ENCODE results near the gene C17orf113.
"Not testable (repeated sequence)": the region's sequence is repeated elsewhere in the genome, so short reads cannot be mapped to it uniquely, and the experiment has no call there.

C17orf113 gene

GRCh38 chr17:42041619-42042018 is 8.8 kb downstream of the C17orf113 start:
- no peak for DNase-seq

- no peak for DNase-seq
Measured at GRCh38 chr17:42040818-42041217, 9.6 kb downstream of the C17orf113 start.

- no peak for DNase-seq
Measured at GRCh38 chr17:42039794-42040763, 10.3 kb downstream of the C17orf113 start.

GRCh38 chr17:42038221-42038973 is 12.0 kb downstream of the C17orf113 start:
- DNase-seq, result no peak

GRCh38 chr17:42034059-42034458 is 16.3 kb downstream of the C17orf113 start:
- DNase-seq, result no peak

GRCh38 chr17:42031584-42031983 is 18.8 kb downstream of the C17orf113 start:
- no peak for DNase-seq

- no peak for DNase-seq
Measured at GRCh38 chr17:42028791-42029127, 21.6 kb downstream of the C17orf113 start.

- no peak for DNase-seq
Measured at GRCh38 chr17:42027961-42028790, 22.2 kb downstream of the C17orf113 start.

- DNase-seq, result no peak
Measured at GRCh38 chr17:42027590-42027889, 22.9 kb downstream of the C17orf113 start.

- DNase-seq, result no peak
Measured at GRCh38 chr17:42026857-42027589, 23.4 kb downstream of the C17orf113 start.

GRCh38 chr17:42025936-42026335 is 24.5 kb downstream of the C17orf113 start:
- no peak for DNase-seq

- no peak for DNase-seq
Measured at GRCh38 chr17:42025191-42025579, 25.2 kb downstream of the C17orf113 start.

GRCh38 chr17:42023524-42024349 is 26.7 kb downstream of the C17orf113 start:
- no peak for DNase-seq

GRCh38 chr17:42020845-42021244 is 29.6 kb downstream of the C17orf113 start:
- DNase-seq, result not testable (repeated sequence)

- DNase-seq, result peak; percentile 85 to 93 (median 88)
Measured at GRCh38 chr17:42019509-42020404, 30.6 kb downstream of the C17orf113 start, which contains the start of gene NKIRAS2. TSS of gene NKIRAS2 (plus strand) at chr17:42020090. CDS start at chr17:42021578, 1,488 bp downstream.

GRCh38 chr17:42018988-42019387 is 31.4 kb downstream of the C17orf113 start:
- DNase-seq, result no peak

GRCh38 chr17:42018339-42018738 is 32.1 kb downstream of the C17orf113 start:
- no peak for DNase-seq

- DNase-seq, result no peak
Measured at GRCh38 chr17:42017866-42018200, 32.6 kb downstream of the C17orf113 start.

GRCh38 chr17:42016941-42017865 is 33.2 kb downstream of the C17orf113 start, which contains the start of gene DNAJC7:
TSS of gene DNAJC7 (minus strand) at chr17:42017439. CDS start at chr17:42017416, 23 bp downstream.
- peak; percentile 80 to 87 (median 84) for DNase-seq
